H1 (cell line): ENCODE results near the gene LRRC26. TPM values are rescaled to one million over a fixed set of nuclear protein-coding genes. Genes with fewer than 3 reads are reported as not detected.
A peak's percentile ranks its signal among the peaks of the same experiment; 100 is the strongest.

Experiments
- CTCF ChIA-PET: fragments of 300-600 bp; sonication (Branson Sonifier 250); formaldehyde crosslinking; loops from one replicate; lab custom pipeline; 2021; ENCODE audit not compliant: partially characterized antibody; lab: Charles Lee
- POLR2A ChIA-PET: fragments of 300-600 bp; sonication (Branson Sonifier 250); formaldehyde crosslinking; loops from one replicate; lab custom pipeline; 2021; ENCODE audit warnings: inconsistent platforms; ENCODE audit not compliant: partially characterized antibody; lab: Charles Lee
- DNase-seq, 2 experiments: peaks; one replicate each; pipeline versions ENCODE4 v3.0.0 to v3.0.0-alpha.2; 2010 to 2022; ENCODE audit warnings: low spot score in 2 of 2, low read depth in 1 of 2, mixed read lengths in 1 of 2
- FAIRE-seq: peaks from 2 replicates; lab custom pipeline; 2011; peaks lifted over from hg19 to GRCh38; lab: Jason Lieb, UNC
- H2AFZ ChIP-seq: 2 replicates; pipeline ENCODE4 v1.8.1; 2012; ENCODE audit warnings: low read length, inconsistent platforms
- H2AK5ac ChIP-seq: 2 replicates; pipeline ENCODE4 v1.6.1; 2013; ENCODE audit warnings: low read depth, low read length
- H2BK120ac ChIP-seq: replicated peaks from 2 replicates; pipeline ENCODE3; 2013; ENCODE audit warnings: low read depth, low read length, inconsistent platforms
- H2BK12ac ChIP-seq: 2 replicates; pipeline ENCODE4 v1.6.1; 2013; ENCODE audit warnings: low read depth, low read length
- H2BK15ac ChIP-seq: 2 replicates; pipeline ENCODE4 v1.6.1; 2013; ENCODE audit warnings: low read length
- H2BK20ac ChIP-seq: 2 replicates; pipeline ENCODE4 v1.6.1; 2013; ENCODE audit warnings: low read length
- H2BK5ac ChIP-seq: 2 replicates; pipeline ENCODE4 v1.6.1; 2013; ENCODE audit warnings: low read depth, low read length
- H3K14ac ChIP-seq: 2 replicates; pipeline ENCODE4 v1.6.1; 2013; ENCODE audit warnings: inconsistent platforms; ENCODE audit not compliant: insufficient read length
- H3K18ac ChIP-seq: 2 replicates; pipeline ENCODE4 v1.6.1; 2013; ENCODE audit warnings: low read length; ENCODE audit errors: extremely low read depth
- H3K23ac ChIP-seq: 2 replicates; pipeline ENCODE4 v1.6.1; 2013; ENCODE audit warnings: inconsistent platforms; ENCODE audit not compliant: insufficient read length
- H3K23me2 ChIP-seq: 2 replicates; pipeline ENCODE4 v1.6.1; 2013; ENCODE audit warnings: low read depth, low read length
- H3K27ac ChIP-seq: 2 replicates; pipeline ENCODE4 v1.6.1; 2011; ENCODE audit warnings: low read depth, low read length, inconsistent platforms
- H3K27me3 ChIP-seq, 4 experiments: replicated peaks in 1 of 4; 1 replicate in 1 of 4; 2 replicates in 3 of 4; pipeline versions ENCODE4 v1.6.1 to v1.8.1; 2011 to 2013; ENCODE audit warnings: low read length in 3 of 4, mild to moderate bottlenecking in 3 of 4, inconsistent platforms in 2 of 4, mixed read lengths in 2 of 4, moderate library complexity in 1 of 4; ENCODE audit not compliant: control insufficient read depth in 3 of 4, insufficient read depth in 3 of 4; ENCODE audit errors: extremely low read depth in 1 of 4
- H3K36me3 ChIP-seq, 4 experiments: 2 replicates each; pipeline versions ENCODE4 v1.6.1 to v1.8.1; 2011 to 2013; ENCODE audit warnings: mild to moderate bottlenecking in 4 of 4, low read length in 3 of 4, moderate library complexity in 2 of 4, control low read depth in 1 of 4, inconsistent platforms in 1 of 4; ENCODE audit not compliant: insufficient read depth in 4 of 4, control insufficient read depth in 2 of 4
- H3K4ac ChIP-seq: replicated peaks from 2 replicates; pipeline ENCODE3; 2013; ENCODE audit warnings: low read length, low read depth, mixed read lengths, inconsistent platforms; ENCODE audit not compliant: insufficient read length
- H3K4me1 ChIP-seq, 4 experiments: replicated peaks in 1 of 4; 1 replicate in 1 of 4; 2 replicates in 3 of 4; pipeline versions ENCODE4 v1.6.1 to v1.8.1; 2011 to 2013; ENCODE audit warnings: low read length in 3 of 4, inconsistent platforms in 2 of 4, mixed read lengths in 1 of 4; ENCODE audit not compliant: insufficient read depth in 4 of 4, control insufficient read depth in 3 of 4
- H3K4me2 ChIP-seq, 2 experiments: 2 replicates each; pipeline versions ENCODE4 v1.6.1 to v1.8.1; 2011 to 2013; ENCODE audit warnings: low read depth in 2 of 2, low read length in 2 of 2, control low read depth in 1 of 2, inconsistent platforms in 1 of 2, mild to moderate bottlenecking in 1 of 2; ENCODE audit not compliant: insufficient read depth in 1 of 2
- H3K4me3 ChIP-seq, 4 experiments: fragments of 200-600, 300-600 bp in 1 of 4; sonication (generic), shearing (Covaris generic), sonication (Bioruptor Twin) in 1 of 4; 2 replicates each; pipeline versions ENCODE4 v1.5.1 to v1.8.1; 2011 to 2016; ENCODE audit warnings: low read length in 4 of 4, low read depth in 3 of 4, control low read depth in 2 of 4, inconsistent platforms in 2 of 4, mild to moderate bottlenecking in 2 of 4, mixed read lengths in 1 of 4, moderate library complexity in 1 of 4; ENCODE audit not compliant: insufficient read depth in 2 of 4; ENCODE audit errors: extremely low read depth in 1 of 4
- H3K56ac ChIP-seq: replicated peaks from 2 replicates; pipeline ENCODE3; 2013; ENCODE audit warnings: low read depth, mild to moderate bottlenecking, mixed read lengths, low read length, inconsistent platforms; ENCODE audit not compliant: insufficient read length
- H3K79me1 ChIP-seq: 2 replicates; pipeline ENCODE4 v1.6.1; 2013; ENCODE audit warnings: low read depth, low read length, control low read depth
- H3K79me2 ChIP-seq, 2 experiments: 2 replicates each; pipeline versions ENCODE4 v1.6.1 to v1.8.1; 2012 to 2013; ENCODE audit warnings: low read length in 2 of 2, mild to moderate bottlenecking in 2 of 2, inconsistent platforms in 1 of 2; ENCODE audit not compliant: insufficient read depth in 2 of 2, control insufficient read depth in 1 of 2
- H3K9ac ChIP-seq, 4 experiments: replicated peaks in 1 of 4; 1 replicate in 1 of 4; 2 replicates in 3 of 4; pipeline versions ENCODE4 v1.6.1 to v1.8.1; 2011 to 2013; ENCODE audit warnings: low read depth in 3 of 4, low read length in 3 of 4, control low read depth in 2 of 4, mild to moderate bottlenecking in 2 of 4, moderate library complexity in 2 of 4, inconsistent platforms in 1 of 4; ENCODE audit errors: extremely low read depth in 1 of 4
- H3K9me3 ChIP-seq, 2 experiments: 2 replicates each; pipeline versions ENCODE4 v1.6.1 to v1.8.1; 2012 to 2013; ENCODE audit warnings: mild to moderate bottlenecking in 2 of 2, moderate library complexity in 2 of 2, control low read depth in 1 of 2, inconsistent platforms in 1 of 2, low read depth in 1 of 2, low read length in 1 of 2, mixed read lengths in 1 of 2; ENCODE audit not compliant: insufficient read depth in 2 of 2
- H4K20me1 ChIP-seq, 2 experiments: replicated peaks in 1 of 2; 2 replicates each; pipeline versions ENCODE3 to v1.8.1; 2011 to 2013; ENCODE audit warnings: inconsistent platforms in 2 of 2, low read length in 2 of 2, mild to moderate bottlenecking in 1 of 2; ENCODE audit not compliant: insufficient read depth in 2 of 2, control insufficient read depth in 1 of 2
- H4K5ac ChIP-seq: 2 replicates; pipeline ENCODE4 v1.6.1; 2013; ENCODE audit warnings: low read length, low read depth, mixed read lengths, inconsistent platforms; ENCODE audit not compliant: insufficient read length
- H4K8ac ChIP-seq: 2 replicates; pipeline ENCODE4 v1.8.0; 2013; ENCODE audit warnings: mild to moderate bottlenecking, moderate library complexity, low read length, inconsistent platforms; ENCODE audit not compliant: insufficient read depth; ENCODE audit errors: extremely low read depth
- H4K91ac ChIP-seq: replicated peaks from 2 replicates; pipeline ENCODE3; 2013; ENCODE audit warnings: low read length, mixed read lengths, inconsistent platforms; ENCODE audit not compliant: insufficient read length
- GABPA ChIP-seq: IDR thresholded peaks from 2 replicates; pipeline ENCODE4 v1.6.1; 2011; ENCODE audit warnings: mild to moderate bottlenecking, low read length, moderate library complexity, borderline replicate concordance; ENCODE audit not compliant: insufficient read depth
- TAF1 ChIP-seq: IDR thresholded peaks from 2 replicates; pipeline ENCODE4 v1.6.1; 2011; ENCODE audit warnings: mild to moderate bottlenecking, low read depth, low read length
- WGBS, 2 experiments: shearing (Covaris generic) in 1 of 2; methylation state at CpG; one replicate each; pipeline versions ENCODE4 v1.1.6 to v1.1.7; 2013 to 2015; ENCODE audit warnings: low lambda C conversion rate in 2 of 2, mixed read lengths in 2 of 2, inconsistent platforms in 1 of 2, low coverage in 1 of 2, missing lambda C conversion rate in 1 of 2; ENCODE audit not compliant: insufficient replicate concordance in 2 of 2, insufficient coverage in 1 of 2, insufficient read length in 1 of 2; ENCODE audit errors: extremely low coverage in 1 of 2, missing lambda C conversion rate in 1 of 2; 5-methylcytosine and 5-hydroxymethylcytosine counted together
- polyA plus RNA-seq, 7 experiments: library from polyadenylated mRNA; depleted of rRNA in 3 of 7; stranded (reverse) in 5 of 7; unstranded in 2 of 7; fragments of >200 nt in 5 of 7; fragments of 200-250 nt in 2 of 7; gene quantifications; 1 replicate in 5 of 7; 2 replicates in 1 of 7; 4 replicates in 1 of 7; pipeline versions ENCODE4 v1.2.1 to v1.2.3, GENCODE V29; 2011 to 2013; ENCODE audit warnings: missing spikeins in 2 of 7, mixed read lengths in 2 of 7
- total RNA-seq: library from RNA; stranded (reverse); fragmentation: NEBNext Ultra II Directional; extraction: Animal tissue kit (Norgen Biotek cat#: 25700); gene quantifications from 2 replicates; pipeline ENCODE4 v1.2.1, GENCODE V29; 2021

LRRC26 gene
- total and polyA plus RNA-seq, 2 of the 8 experiments (the other 6 are each of a cell fraction or from before 2014, with no cell fraction given), result 0.34 to 0.85 TPM

GRCh38 chr9:137130176-137130755 lies 39.6 kb downstream of the LRRC26 start:
- Histone ChIP-seq H2AK5ac (no peak overlapping the region), H2BK15ac (no peak overlapping the region), H3K4me1 (peaks cover 0 to 11% (median 5%) of the 10 kb centered on the region in 4 experiments; a peak in 4 of 7 replicates), H2BK120ac (no peak overlapping the region), H3K4me3 (peak overlapping the region; percentile 70 to 83 (median 77)), H3K14ac (no peak overlapping the region), H3K9me3 (no peaks in the 10 kb centered on the region), H2BK20ac (no peak overlapping the region), H3K27ac (no peak overlapping the region; the same call in 1 of the 2 replicates), H3K9ac (no peak overlapping the region; a peak in 1 of 7 replicates), H4K20me1 (no peaks in the 10 kb centered on the region), H4K91ac (no peak overlapping the region), H3K79me2 (peaks cover 0 to 7% of the 10 kb centered on the region in 2 experiments; a peak in 1 of 4 replicates), H3K23ac (no peak overlapping the region), H3K4ac (no peak overlapping the region), H3K18ac (no peak overlapping the region), H2BK12ac (no peak overlapping the region), H3K23me2 (peaks cover 7% of the 10 kb centered on the region; the same call in 1 of the 2 replicates), H4K8ac (peak overlapping the region; percentile 79; the same call in 1 of the 2 replicates), H2AFZ (no peak overlapping the region), H2BK5ac (no peak overlapping the region), H4K5ac (no peak overlapping the region), H3K27me3 (peaks cover 0 to 6% (median 4%) of the 10 kb centered on the region in 4 experiments; a peak in 4 of 7 replicates), H3K36me3 (no peaks in the 10 kb centered on the region), H3K79me1 (peaks cover 2% of the 10 kb centered on the region; the same call in 1 of the 2 replicates), H3K56ac (peak overlapping the region; percentile 30), H3K4me2 (peak overlapping the region; percentile 70 to 97)
- no peak for TF ChIP-seq TAF1
- peak; percentile 50; the same call in 1 of the 2 replicates for TF ChIP-seq GABPA
- WGBS, 2 experiments, result 12% methylated on average over 37 of the region's 58 CpGs; no CpG with 5 or more reads in 1 of the 2 experiments
- no peak for FAIRE-seq
- no peak for DNase-seq
- POLR2A ChIA-PET, result interaction anchor here (1.0 to 2.4 kb wide), 19 partner anchors 8 to 136 kb away, joined by 3 to 14 read pairs (median 4); partner anchors contain the start of genes GRIN1, LRRC26, SSNA1 and TPRN
- CTCF ChIA-PET, result interaction anchor here (0.6 to 2.6 kb wide), 21 partner anchors 8 to 155 kb away, joined by 3 to 13 read pairs (median 3); partner anchors contain the start of genes GRIN1, RNF224 and TMEM210
